ENCODE results near the gene ANKS1A.
A peak's percentile ranks its signal among the peaks of the same experiment; 100 is the strongest.
"Not testable (repeated sequence)": the region's sequence is repeated elsewhere in the genome, so short reads cannot be mapped to it uniquely, and the experiment has no call there.

The ANKS1A gene
- 32.2 to 49.6 (median 43.4) reads per million in 4 experiments for total RNA-seq

- DNase-seq: peak; percentile 91
Observed at GRCh38 chr6:34888874-34889555, at the start of gene ANKS1A. Gene ANKS1A (plus strand): TSS chr6:34889255. CDS start chr6:34889403, 148 bp downstream.

DNA sequence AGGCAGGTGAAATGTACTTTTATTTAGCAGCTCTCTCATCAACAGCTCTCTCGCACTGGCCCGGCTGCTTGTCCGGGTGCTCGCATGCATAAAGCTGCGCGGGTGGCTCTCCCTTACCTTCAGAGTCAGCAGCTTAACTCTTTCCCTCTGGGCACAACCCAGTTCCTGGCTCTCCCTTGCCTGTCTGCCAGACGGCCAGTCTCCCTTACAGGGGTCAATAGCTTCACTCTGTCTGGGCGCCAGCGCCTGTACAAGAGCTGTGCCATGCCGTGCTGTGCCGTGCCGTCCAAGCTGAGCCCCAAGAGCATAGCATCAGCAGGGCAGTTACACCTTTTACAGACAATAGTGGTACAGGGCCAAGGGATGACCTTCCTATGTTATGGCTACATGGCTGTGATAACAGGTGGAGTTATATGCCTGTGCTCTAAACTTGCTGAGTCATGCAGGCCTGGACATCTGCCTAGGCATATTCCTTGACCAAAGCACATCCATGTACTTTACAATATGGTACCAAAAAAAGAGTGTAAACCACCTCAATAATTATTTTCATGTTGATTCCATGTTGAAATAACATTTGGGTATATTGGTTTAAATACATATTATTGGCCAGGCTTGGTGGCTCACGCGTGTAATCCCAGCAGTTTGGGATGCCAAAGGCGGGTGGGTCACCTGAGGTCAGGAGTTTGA, 49.2 kb upstream of the ANKS1A start:
- DNase-seq: no peak

GRCh38 chr6:34849066-34849465, 40.0 kb upstream of the ANKS1A start:
- DNase-seq: not testable (repeated sequence)

GRCh38 chr6:34851361-34851760, 37.7 kb upstream of the ANKS1A start:
- no peak for DNase-seq

- no peak for DNase-seq
Observed at GRCh38 chr6:34852406-34853085, 36.5 kb upstream of the ANKS1A start.

DNA sequence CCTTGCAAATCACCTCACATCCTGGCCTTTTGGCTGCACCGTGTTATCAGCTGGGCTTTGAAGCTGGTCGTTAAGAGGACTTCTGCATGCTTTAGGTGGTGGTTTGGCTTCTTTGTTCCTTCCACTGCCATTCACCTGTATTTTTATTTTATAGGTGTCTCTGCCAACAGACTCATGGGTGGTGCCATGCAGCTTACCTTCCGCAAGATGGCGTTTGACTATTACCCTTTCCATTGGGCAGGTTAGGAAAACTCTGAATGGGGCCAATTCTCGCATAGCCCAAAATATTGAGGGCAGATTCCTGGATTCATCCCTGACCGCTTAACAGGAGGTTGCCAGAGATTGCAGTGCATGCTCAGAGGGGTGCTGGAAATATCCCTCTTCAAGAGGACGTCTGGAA, 33.6 kb upstream of the ANKS1A start:
- no peak for DNase-seq

- DNase-seq: no peak
Observed at GRCh38 chr6:34858681-34859080, 30.4 kb upstream of the ANKS1A start.

DNA sequence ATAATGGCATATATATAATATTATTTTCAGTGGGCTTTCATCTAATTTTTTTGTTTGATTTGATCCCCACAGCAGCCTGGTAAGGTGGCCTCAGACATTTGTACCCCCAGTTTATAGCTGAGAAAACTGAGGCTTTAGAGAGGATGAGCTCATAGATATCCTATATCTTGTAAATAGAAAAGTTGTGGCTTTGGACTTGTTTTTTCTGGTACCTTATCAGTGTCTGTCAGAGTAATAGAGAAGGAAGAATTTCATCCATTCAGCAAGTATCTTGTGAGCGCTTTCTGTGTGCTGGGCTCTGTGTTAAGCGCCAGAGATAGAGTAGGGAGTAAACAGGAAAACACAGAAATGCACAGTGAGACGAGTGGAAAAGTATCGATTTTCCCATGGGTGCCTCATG, 29.1 kb upstream of the ANKS1A start:
- no peak for DNase-seq

DNA sequence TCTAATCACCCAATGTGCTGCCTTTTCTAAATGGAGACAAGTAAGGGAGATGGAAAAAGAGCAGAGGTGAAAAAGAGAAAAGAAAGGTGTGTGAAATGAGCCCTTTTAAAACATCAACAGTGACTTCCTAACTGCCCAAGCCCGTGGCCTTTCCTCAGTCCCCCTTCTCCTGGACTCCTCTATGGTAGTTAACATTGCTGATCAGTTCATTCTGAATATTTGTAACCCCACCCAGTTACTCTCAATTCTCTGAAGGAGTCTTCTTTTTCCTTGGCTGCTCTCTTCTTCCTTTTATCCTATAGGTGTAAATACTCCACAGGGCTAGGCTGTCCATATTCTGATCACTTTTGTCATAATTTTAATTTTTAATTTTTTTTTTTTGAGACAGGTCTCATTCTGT, 28.3 kb upstream of the ANKS1A start:
- no peak for DNase-seq

- DNase-seq: no peak
Observed at GRCh38 chr6:34864007-34864406, 25.0 kb upstream of the ANKS1A start.

GRCh38 chr6:34865107-34865506, 23.9 kb upstream of the ANKS1A start:
- DNase-seq: no peak

DNA sequence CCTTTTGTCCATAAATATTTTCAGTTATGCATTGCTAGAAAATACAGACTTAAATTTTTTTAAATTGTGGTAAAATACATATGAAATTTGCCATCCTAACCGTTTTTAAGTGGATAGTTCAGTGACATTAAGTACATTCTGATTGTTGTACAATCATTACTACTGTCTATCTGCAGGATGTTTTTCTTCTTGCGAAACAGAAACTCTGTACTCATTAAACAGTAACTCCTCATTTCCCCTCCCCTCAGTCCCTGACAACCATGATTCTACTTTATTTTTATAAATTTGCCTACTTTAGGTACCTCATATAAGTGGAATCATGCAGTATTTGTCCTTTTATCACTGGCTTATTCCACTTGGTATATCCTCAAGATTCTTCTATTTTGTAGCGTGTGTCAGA, 22.5 kb upstream of the ANKS1A start:
- no peak for DNase-seq

DNA sequence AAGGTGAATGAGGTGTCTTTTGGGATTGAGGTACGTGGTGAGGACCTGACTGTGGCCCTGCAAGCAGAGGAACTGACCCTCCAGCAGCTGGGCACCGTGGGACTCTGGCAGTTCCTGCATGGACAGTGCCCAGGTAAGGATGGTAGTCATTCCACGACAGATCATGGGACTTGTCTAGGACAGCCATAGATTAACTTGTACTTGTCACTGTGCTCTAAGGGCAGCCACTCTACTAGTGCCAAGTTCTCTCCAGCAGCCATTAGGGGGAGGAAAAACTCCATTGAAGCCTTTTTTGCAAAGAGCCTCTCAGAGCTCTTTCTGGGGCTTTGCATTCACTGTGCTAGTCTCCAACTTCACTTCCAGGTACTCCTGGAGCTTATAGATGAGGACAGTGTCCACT, 21.6 kb upstream of the ANKS1A start:
- DNase-seq: no peak

- no peak for DNase-seq
Observed at GRCh38 chr6:34871853-34872252, 17.2 kb upstream of the ANKS1A start.

DNA sequence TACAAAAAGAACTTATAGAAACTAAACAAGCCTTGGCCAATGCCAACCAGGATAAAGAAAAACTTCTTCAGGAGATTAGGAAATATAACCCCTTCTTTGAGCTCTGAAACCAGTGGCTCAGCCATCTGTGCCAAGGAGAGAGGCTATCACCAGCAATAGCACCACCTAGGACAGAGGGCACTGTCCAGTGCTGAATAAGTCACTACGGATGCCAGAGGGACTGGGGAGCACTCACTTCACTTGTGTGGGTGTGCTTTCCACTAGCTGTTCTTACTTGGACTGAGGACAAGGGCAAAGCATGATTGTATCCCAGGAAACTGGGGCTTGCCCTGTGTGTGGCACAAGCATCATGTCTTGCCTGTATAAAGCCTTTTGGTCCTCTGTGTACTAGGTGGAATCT, 16.7 kb upstream of the ANKS1A start:
- no peak for DNase-seq

DNA sequence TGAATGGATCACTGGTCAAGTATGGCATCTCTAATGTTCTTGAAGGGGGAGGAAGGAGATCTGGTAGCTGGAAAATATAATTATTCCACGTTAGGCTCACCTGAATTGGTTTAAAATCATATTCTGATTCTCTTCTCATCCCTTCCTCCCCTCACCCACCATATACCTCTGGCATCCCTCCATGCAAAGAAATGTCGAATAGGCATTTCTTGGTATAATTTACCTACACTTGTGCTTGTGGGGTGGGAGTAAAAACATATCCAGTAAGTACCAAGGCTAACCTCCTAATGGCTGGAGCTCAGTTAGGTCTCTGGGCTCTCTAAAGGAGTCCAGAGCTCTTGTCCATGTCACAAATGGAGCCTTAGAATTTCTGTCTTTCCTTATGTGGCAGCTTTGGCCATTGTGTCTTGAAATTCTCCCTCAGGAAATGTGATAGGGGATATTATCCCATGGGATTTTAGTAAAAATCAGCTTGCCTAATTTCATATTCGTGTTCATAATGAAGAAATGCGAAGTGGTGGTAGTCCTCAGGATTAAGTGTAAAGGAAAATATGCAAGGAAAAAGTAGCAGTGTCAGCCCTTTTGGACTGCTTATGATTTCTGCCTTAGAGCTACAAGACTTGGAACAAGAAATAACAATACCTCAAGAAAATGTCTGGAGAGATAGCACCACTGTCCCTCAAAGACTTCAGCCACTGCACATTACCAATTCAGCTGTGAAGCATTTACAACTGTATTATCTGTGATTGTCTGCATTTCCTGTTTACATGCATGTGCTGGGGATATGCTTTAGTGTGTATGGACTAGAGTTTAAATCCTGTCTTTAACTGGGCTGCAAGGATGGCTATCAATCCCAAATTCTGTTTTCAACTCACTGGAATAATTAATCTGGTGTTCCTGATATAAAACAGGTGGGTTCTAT, 13.5 kb upstream of the ANKS1A start:
- DNase-seq: no peak

DNA sequence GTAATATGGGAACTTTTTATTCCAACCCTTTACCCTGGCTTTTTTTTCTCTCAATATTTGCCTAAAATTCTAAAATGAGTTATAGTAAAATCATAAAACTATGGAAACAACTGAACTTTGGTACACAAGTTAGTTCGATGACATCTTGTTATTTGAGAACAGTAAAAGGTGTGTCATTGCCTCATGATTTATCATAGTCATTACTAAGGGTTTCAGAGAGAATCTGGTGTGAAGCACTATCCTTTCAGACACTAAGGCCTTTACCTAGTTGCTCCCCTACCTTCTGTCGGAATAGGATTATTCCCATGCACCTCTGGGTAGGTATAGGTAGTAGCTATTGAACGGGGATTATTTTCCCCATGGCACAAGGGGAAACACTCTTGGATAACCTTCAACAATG, 12.6 kb upstream of the ANKS1A start:
- no peak for DNase-seq

DNA sequence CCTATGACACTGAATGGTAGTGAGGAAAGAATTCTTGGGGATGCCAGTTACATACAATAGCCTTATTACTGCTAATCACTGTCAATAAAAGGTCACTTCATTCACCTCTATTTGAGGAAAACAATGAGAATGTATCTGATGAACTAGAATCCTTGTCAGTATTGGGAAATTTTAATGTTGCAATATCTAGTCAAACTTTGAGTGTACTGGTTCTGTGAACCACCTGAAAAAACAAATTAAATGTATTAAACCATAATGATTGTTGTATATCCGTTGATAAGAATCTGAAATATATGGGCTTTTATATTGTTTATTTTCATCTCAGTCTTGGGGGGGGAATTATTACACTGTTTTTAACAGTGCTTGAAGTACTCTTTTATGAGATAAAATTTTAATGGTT, 11.8 kb upstream of the ANKS1A start:
- no peak for DNase-seq

GRCh38 chr6:34877869-34878485, 11.1 kb upstream of the ANKS1A start:
- no peak for DNase-seq

- DNase-seq: not testable (repeated sequence)
Observed at GRCh38 chr6:34884073-34884472, 5.0 kb upstream of the ANKS1A start.

- DNase-seq: no peak
Observed at GRCh38 chr6:34884996-34885395, 4.1 kb upstream of the ANKS1A start.

DNA sequence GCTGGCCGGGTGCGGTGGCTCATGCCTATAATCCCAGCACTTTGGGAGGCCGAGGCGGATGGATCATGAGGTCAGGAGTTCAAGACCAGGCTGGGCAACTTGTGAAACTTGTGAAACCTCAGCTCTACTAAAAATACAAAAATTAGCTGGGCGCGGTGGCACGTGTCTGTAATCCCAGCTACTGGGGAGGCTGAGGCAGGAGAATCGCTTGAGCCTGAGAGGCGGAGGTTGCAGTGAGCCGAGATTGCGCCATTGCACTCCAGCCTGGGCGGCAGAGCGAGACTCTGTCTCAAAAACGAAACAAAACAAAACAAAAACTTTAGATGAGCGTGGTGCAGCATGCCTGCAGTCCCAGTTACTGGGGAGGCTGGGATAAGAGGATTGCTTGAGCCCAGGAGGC, 3.2 kb upstream of the ANKS1A start:
- not testable (repeated sequence) for DNase-seq

Data from effector CD8-positive, alpha-beta T cell (primary cell).